H9 (cell line): Measurements from ENCODE around the gene SPEN. TPM values are rescaled to one million over a fixed set of nuclear protein-coding genes. Genes with fewer than 3 reads are reported as not detected.

ENCODE experiments used
- DNase-seq: peaks from one replicate; pipeline ENCODE4 v3.0.0-alpha.2; 2017
- H2AFZ ChIP-seq: one replicate; pipeline ENCODE4 v1.6.1; 2013; ENCODE audit warnings: mild to moderate bottlenecking, low read length, control low read depth, moderate library complexity
- H2AK5ac ChIP-seq: 2 replicates; pipeline ENCODE4 v1.6.1; 2013; ENCODE audit warnings: low read length, control low read depth, mixed read lengths; ENCODE audit not compliant: insufficient read length
- H2BK120ac ChIP-seq: one replicate; pipeline ENCODE4 v1.6.1; 2013; ENCODE audit warnings: low read depth, mild to moderate bottlenecking, low read length, control low read depth, inconsistent platforms; ENCODE audit not compliant: poor library complexity, severe bottlenecking
- H2BK12ac ChIP-seq: 2 replicates; pipeline ENCODE4 v1.6.1; 2013; ENCODE audit warnings: low read length, control low read depth, mixed read lengths, low read depth; ENCODE audit not compliant: insufficient read length
- H2BK15ac ChIP-seq: 2 replicates; pipeline ENCODE4 v1.6.1; 2013; ENCODE audit warnings: low read depth, low read length, control low read depth
- H2BK20ac ChIP-seq: one replicate; pipeline ENCODE4 v1.6.1; 2013; ENCODE audit warnings: low read depth, mild to moderate bottlenecking, low read length, control low read depth, inconsistent platforms; ENCODE audit not compliant: poor library complexity, severe bottlenecking
- H2BK5ac ChIP-seq: 2 replicates; pipeline ENCODE4 v1.6.1; 2013; ENCODE audit warnings: low read length, control low read depth, mixed read lengths; ENCODE audit not compliant: insufficient read length
- H3K14ac ChIP-seq: 2 replicates; pipeline ENCODE4 v1.6.1; 2013; ENCODE audit warnings: low read length, control low read depth; ENCODE audit not compliant: insufficient read depth
- H3K18ac ChIP-seq: 2 replicates; pipeline ENCODE4 v1.6.1; 2013; ENCODE audit warnings: low read depth, mild to moderate bottlenecking, mixed read lengths, low read length, control low read depth; ENCODE audit not compliant: insufficient read length
- H3K23ac ChIP-seq: 2 replicates; pipeline ENCODE4 v1.6.1; 2013; ENCODE audit warnings: low read length, control low read depth, mixed read lengths, low read depth; ENCODE audit not compliant: insufficient read length
- H3K23me2 ChIP-seq: 2 replicates; pipeline ENCODE4 v1.6.1; 2013; ENCODE audit warnings: low read depth, mild to moderate bottlenecking, mixed read lengths, low read length, control low read depth; ENCODE audit not compliant: insufficient read length, poor library complexity, severe bottlenecking
- H3K27ac ChIP-seq: 2 replicates; pipeline ENCODE4 v1.5.1; 2013; ENCODE audit warnings: low read length, control low read depth, mixed read lengths, low read depth; ENCODE audit not compliant: insufficient read length
- H3K27me3 ChIP-seq: 2 replicates; pipeline ENCODE4 v1.6.1; 2013; ENCODE audit warnings: low read length, control low read depth, inconsistent platforms; ENCODE audit not compliant: insufficient read depth
- H3K4ac ChIP-seq: 2 replicates; pipeline ENCODE4 v1.6.1; 2013; ENCODE audit warnings: low read depth, mild to moderate bottlenecking, control low read depth, inconsistent platforms, low read length, moderate library complexity
- H3K4me1 ChIP-seq: 2 replicates; pipeline ENCODE4 v1.6.1; 2013; ENCODE audit warnings: low read length, control low read depth, inconsistent platforms; ENCODE audit not compliant: insufficient read depth
- H3K4me2 ChIP-seq: 2 replicates; pipeline ENCODE4 v1.6.1; 2013; ENCODE audit warnings: low read length, control low read depth, mixed read lengths; ENCODE audit not compliant: insufficient read length, insufficient read depth
- H3K56ac ChIP-seq: 2 replicates; pipeline ENCODE4 v1.6.1; 2013; ENCODE audit warnings: low read depth, mild to moderate bottlenecking, mixed read lengths, low read length, control low read depth; ENCODE audit not compliant: insufficient read length
- H3K79me1 ChIP-seq: 2 replicates; pipeline ENCODE4 v1.6.1; 2013; ENCODE audit warnings: low read depth, mild to moderate bottlenecking, moderate library complexity, low read length, control low read depth, inconsistent platforms; ENCODE audit not compliant: insufficient read depth, poor library complexity, severe bottlenecking
- H3K79me2 ChIP-seq: 2 replicates; pipeline ENCODE4 v1.6.1; 2013; ENCODE audit warnings: low read length, control low read depth, inconsistent platforms; ENCODE audit not compliant: insufficient read depth
- H3K9ac ChIP-seq: 2 replicates; pipeline ENCODE4 v1.6.1; 2013; ENCODE audit warnings: low read length, control low read depth, mixed read lengths; ENCODE audit not compliant: insufficient read length; ENCODE audit errors: extremely low read depth
- H3K9me3 ChIP-seq: one replicate; pipeline ENCODE4 v1.6.1; 2013; ENCODE audit warnings: low read depth, low read length, inconsistent platforms; ENCODE audit not compliant: control insufficient read depth
- H3T11ph ChIP-seq: one replicate; pipeline ENCODE4 v1.6.1; 2013; ENCODE audit warnings: mild to moderate bottlenecking, low read length, control low read depth, inconsistent platforms
- H4K20me1 ChIP-seq: one replicate; pipeline ENCODE4 v1.6.1; 2013; ENCODE audit not compliant: control insufficient read depth, insufficient read length, insufficient read depth
- H4K5ac ChIP-seq: 2 replicates; pipeline ENCODE4 v1.6.1; 2013; ENCODE audit warnings: low read depth, mild to moderate bottlenecking, mixed read lengths, low read length, control low read depth; ENCODE audit not compliant: insufficient read length
- H4K8ac ChIP-seq: replicated peaks from 2 replicates; pipeline ENCODE4 v1.6.1; 2013; ENCODE audit warnings: low read length, control low read depth, mixed read lengths, low read depth; ENCODE audit not compliant: insufficient read length
- H4K91ac ChIP-seq: 2 replicates; pipeline ENCODE4 v1.6.1; 2013; ENCODE audit warnings: low read depth, mild to moderate bottlenecking, moderate library complexity, mixed read lengths, low read length, control low read depth; ENCODE audit not compliant: insufficient read length
- H3K27ac Mint-ChIP-seq, 3 experiments: 2 replicates in 2 of 3; 3 replicates in 1 of 3; pipeline ENCODE4 v1.8.0; 2020 to 2021; ENCODE audit warnings: mixed read lengths in 3 of 3, mild to moderate bottlenecking in 1 of 3, moderate library complexity in 1 of 3
- H3K27me3 Mint-ChIP-seq: 2 replicates; pipeline ENCODE4 v1.8.0; 2021; ENCODE audit warnings: low read depth, mild to moderate bottlenecking, moderate library complexity, mixed read lengths
- H3K36me3 Mint-ChIP-seq, 3 experiments: 2 replicates in 2 of 3; 3 replicates in 1 of 3; pipeline ENCODE4 v1.8.0; 2020 to 2021; ENCODE audit warnings: low read depth in 3 of 3, mixed read lengths in 3 of 3; ENCODE audit not compliant: insufficient read depth in 1 of 3
- H3K4me1 Mint-ChIP-seq, 2 experiments: 2 replicates each; pipeline ENCODE4 v1.8.0; 2020; ENCODE audit warnings: mixed read lengths in 2 of 2
- H3K4me3 Mint-ChIP-seq, 2 experiments: 2 replicates in 1 of 2; 3 replicates in 1 of 2; pipeline ENCODE4 v1.8.0; 2020 to 2021; ENCODE audit warnings: mild to moderate bottlenecking in 2 of 2, mixed read lengths in 2 of 2, moderate library complexity in 1 of 2
- H3K9me3 Mint-ChIP-seq, 2 experiments: 2 replicates in 1 of 2; 3 replicates in 1 of 2; pipeline ENCODE4 v1.8.0; 2020; ENCODE audit warnings: mild to moderate bottlenecking in 2 of 2, mixed read lengths in 2 of 2, moderate library complexity in 1 of 2
- CTCF ChIP-seq: fragments of 200-600 bp; sonication (generic); conservative IDR thresholded peaks from 3 replicates; pipeline ENCODE4 v1.8.0; 2021; ENCODE audit warnings: antibody characterized with exemption, mild to moderate bottlenecking
- WGBS: extraction: QIAGEN DNeasy Blood & Tissue Kit; methylation state at CpG from one replicate; pipeline ENCODE4 v1.1.7; 2013; ENCODE audit warnings: missing lambda C conversion rate, low lambda C conversion rate, mixed read lengths; ENCODE audit not compliant: insufficient read length; ENCODE audit errors: extremely low coverage; 5-methylcytosine and 5-hydroxymethylcytosine counted together
- total RNA-seq: library from RNA; stranded (reverse); gene quantifications from 2 replicates; pipeline ENCODE4 v1.2.1, GENCODE V29; 2021

SPEN gene
- total RNA-seq, 1 experiment from 2014 or later = 59.6 TPM

- Histone ChIP-seq H2BK120ac (no peak overlapping the region), H3K9me3 (no peaks in the 10 kb centered on the region), H4K20me1 (no peaks in the 10 kb centered on the region), H3K4me2 (no peak overlapping the region), H3K23me2 (no peaks in the 10 kb centered on the region), H3T11ph (no peak overlapping the region), H2BK15ac (no peak overlapping the region), H3K14ac (no peak overlapping the region), H3K4me1 (no peaks in the 10 kb centered on the region), H4K5ac (no peak overlapping the region), H3K23ac (no peak overlapping the region), H4K8ac (no peak overlapping the region), H3K79me2 (no peaks in the 10 kb centered on the region), H3K27me3 (no peaks in the 10 kb centered on the region), H3K56ac (no peak overlapping the region), H2AK5ac (no peak overlapping the region), H3K27ac (no peak overlapping the region), H3K79me1 (no peaks in the 10 kb centered on the region), H3K18ac (no peak overlapping the region), H2BK5ac (no peak overlapping the region), H4K91ac (no peak overlapping the region), H2BK20ac (no peak overlapping the region), H2BK12ac (no peak overlapping the region), H3K9ac (no peak overlapping the region), H2AFZ (no peak overlapping the region), H3K4ac (no peak overlapping the region)
- Mint-ChIP-seq H3K4me1 (peaks cover under 1 to 3% of the 10 kb centered on the region in 2 experiments; a peak in 2 of 4 replicates), H3K4me3 (no peak overlapping the region), H3K27ac (no peak overlapping the region), H3K36me3 (no peaks in the 10 kb centered on the region), H3K27me3 (peaks cover 35% of the 10 kb centered on the region), H3K9me3 (peaks cover 0 to 6% of the 10 kb centered on the region in 2 experiments; a peak in 1 of 5 replicates)
- no peak for DNase-seq
- WGBS = no CpG with 5 or more reads among the region's 3 CpGs
- TF ChIP-seq CTCF = no peak
Observed at GRCh38 chr1:15981679-15982078, 134.2 kb downstream of the SPEN start.
